Measurements from ENCODE around the gene EEF2. TPM values are rescaled to one million over a fixed set of nuclear protein-coding genes. Genes with fewer than 3 reads are reported as not detected.
"Not testable (repeated sequence)": the region's sequence is repeated elsewhere in the genome, so short reads cannot be mapped to it uniquely, and the experiment has no call there.

Gene EEF2
- total RNA-seq, 1 donor from 2014 or later = 1,960 TPM

- Histone ChIP-seq H3K4me3 (no peak overlapping the region), H3K36me3 (no peaks in the 10 kb centered on the region), H3K9me3 (no peaks in the 10 kb centered on the region), H3K4me1 (no peaks in the 10 kb centered on the region), H3K27ac (no peak overlapping the region), H3K27me3 (no peaks in the 10 kb centered on the region)
- DNase-seq (no peak), ATAC-seq (no peak)
- no peak for TF ChIP-seq CTCF (IDR thresholded peaks at IDR 0.05)
- intact Hi-C loops (cut with DNase I) = no loop called here
These were observed 36.0 kb downstream of the EEF2 start for GRCh38 chr19:3949294-3949693.

- H3K36me3 ChIP-seq; H3K9me3 ChIP-seq; H3K27ac ChIP-seq; H3K27me3 ChIP-seq; intact Hi-C loops (cut with DNase I); DNase-seq; H3K4me3 ChIP-seq; H3K4me1 ChIP-seq; ATAC-seq: not testable (repeated sequence)
These were observed 37.8 kb downstream of the EEF2 start for GRCh38 chr19:3947316-3947933.

GRCh38 chr19:3945838-3946237 lies 39.4 kb downstream of the EEF2 start:
- no peak for TF ChIP-seq CTCF (IDR thresholded peaks at IDR 0.05)
- no peaks in the 10 kb centered on the region for H3K9me3 ChIP-seq
- intact Hi-C loops (cut with DNase I) = no loop called here
- no peak for ATAC-seq
- no peaks in the 10 kb centered on the region for H3K27me3 ChIP-seq
- no peaks in the 10 kb centered on the region for H3K4me1 ChIP-seq
- no peak for DNase-seq
- H3K4me3 ChIP-seq = no peak overlapping the region
- no peak overlapping the region for H3K27ac ChIP-seq
- H3K36me3 ChIP-seq = no peaks in the 10 kb centered on the region

GRCh38 chr19:3944018-3944721 lies 41.1 kb downstream of the EEF2 start:
- no peaks in the 10 kb centered on the region for H3K27me3 ChIP-seq
- ATAC-seq (no peak), DNase-seq (no peak)
- intact Hi-C loops (cut with DNase I) = no loop called here
- no peak overlapping the region for H3K27ac ChIP-seq
- H3K4me1 ChIP-seq = no peaks in the 10 kb centered on the region
- H3K9me3 ChIP-seq = no peaks in the 10 kb centered on the region
- no peak overlapping the region for H3K4me3 ChIP-seq
- no peak for TF ChIP-seq CTCF (IDR thresholded peaks at IDR 0.05)
- no peaks in the 10 kb centered on the region for H3K36me3 ChIP-seq

- no peak for TF ChIP-seq CTCF (IDR thresholded peaks at IDR 0.05)
- Histone ChIP-seq H3K4me3 (no peak overlapping the region), H3K27ac (no peak overlapping the region), H3K9me3 (no peaks in the 10 kb centered on the region), H3K4me1 (no peaks in the 10 kb centered on the region), H3K36me3 (no peaks in the 10 kb centered on the region), H3K27me3 (no peaks in the 10 kb centered on the region)
- ATAC-seq (no peak), DNase-seq (no peak)
- intact Hi-C loops (cut with DNase I) = no loop called here
These were observed 42.4 kb downstream of the EEF2 start for GRCh38 chr19:3942790-3943409.

GRCh38 chr19:3938300-3938950 lies 46.8 kb downstream of the EEF2 start:
- not testable (repeated sequence) for ATAC-seq

More at GRCh38 chr19:3938300-3938950, 46.8 kb downstream of the EEF2 start:
- H3K36me3 ChIP-seq; H3K27ac ChIP-seq; H3K4me1 ChIP-seq; H3K4me3 ChIP-seq; H3K9me3 ChIP-seq; DNase-seq; intact Hi-C loops (cut with DNase I): not testable (repeated sequence)
- H3K27me3 ChIP-seq = peaks cover 22% of the 10 kb centered on the region

All from upper lobe of right lung (tissue), 1 donor.